ENCODE data around the gene KNL1.

GRCh38 chr15:40563426-40563825 lies 30.6 kb upstream of the KNL1 start:
- TF ChIP-seq CTCF (IDR thresholded peaks at IDR 0.05): no peak
- TF ChIP-seq POLR2A (IDR thresholded peaks at IDR 0.05): no peak
- TF ChIP-seq POLR2AphosphoS5 (IDR thresholded peaks at IDR 0.05): no peak

Measured in breast epithelium (tissue), 3 donors.